Activated CD4-positive, alpha-beta T cell treated with anti-CD3 and anti-CD28 coated beads, Interleukin-2, amount 50 U/mL, for 16 hours (primary cell): Measurements from ENCODE around the gene RAB9A.
"Not testable (repeated sequence)": the region's sequence is repeated elsewhere in the genome, so short reads cannot be mapped to it uniquely, and the experiment has no call there.

Experiments
- DNase-seq: peaks from one replicate; pipeline ENCODE4 v3.0.0-alpha.2; 2020

Gene RAB9A, protein sequence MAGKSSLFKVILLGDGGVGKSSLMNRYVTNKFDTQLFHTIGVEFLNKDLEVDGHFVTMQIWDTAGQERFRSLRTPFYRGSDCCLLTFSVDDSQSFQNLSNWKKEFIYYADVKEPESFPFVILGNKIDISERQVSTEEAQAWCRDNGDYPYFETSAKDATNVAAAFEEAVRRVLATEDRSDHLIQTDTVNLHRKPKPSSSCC

DNA sequence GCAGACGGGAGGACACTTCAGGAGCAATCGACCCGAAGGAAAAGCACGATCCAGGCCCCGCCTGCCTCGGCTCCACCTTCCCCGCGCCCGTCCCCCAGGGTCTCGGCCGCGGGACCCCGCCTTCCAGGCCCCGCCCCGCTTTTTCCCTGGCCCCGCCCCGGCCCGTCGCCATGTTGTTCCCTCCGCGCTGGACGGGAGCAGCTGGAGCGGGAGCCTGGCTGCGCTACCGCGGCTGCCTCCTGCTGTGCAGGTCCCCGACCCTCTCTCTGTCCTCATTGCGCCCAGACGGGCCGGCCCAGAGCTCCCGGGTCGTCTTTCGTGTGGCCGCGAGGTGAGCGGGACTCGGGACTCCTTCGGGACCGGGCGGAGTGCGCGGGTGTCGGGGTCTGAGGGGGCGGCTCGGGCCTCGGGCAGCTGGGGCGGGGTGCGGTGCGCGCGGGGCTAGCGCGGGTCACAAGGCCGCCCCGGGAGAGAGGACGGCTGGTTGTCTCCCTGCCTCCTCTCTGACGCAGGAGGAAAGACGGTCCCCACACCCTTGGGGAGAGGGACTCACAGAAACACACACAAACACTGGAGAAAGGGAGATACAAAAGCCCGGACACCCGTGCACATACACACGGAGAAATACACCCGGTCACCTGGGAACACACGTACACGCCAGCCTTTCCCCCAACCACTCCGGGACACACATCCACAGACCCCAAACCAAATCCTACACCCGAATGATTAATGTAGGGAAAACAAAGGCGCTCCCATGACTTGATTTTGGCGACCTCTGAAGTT, at the start of gene RAB9A:
RAB9A (plus strand) TSS at position 171 of the 783 bp plus-strand sequence. CDS start 19,619 bp downstream, outside the sequence.
- peak; percentile 85 for DNase-seq

DNA sequence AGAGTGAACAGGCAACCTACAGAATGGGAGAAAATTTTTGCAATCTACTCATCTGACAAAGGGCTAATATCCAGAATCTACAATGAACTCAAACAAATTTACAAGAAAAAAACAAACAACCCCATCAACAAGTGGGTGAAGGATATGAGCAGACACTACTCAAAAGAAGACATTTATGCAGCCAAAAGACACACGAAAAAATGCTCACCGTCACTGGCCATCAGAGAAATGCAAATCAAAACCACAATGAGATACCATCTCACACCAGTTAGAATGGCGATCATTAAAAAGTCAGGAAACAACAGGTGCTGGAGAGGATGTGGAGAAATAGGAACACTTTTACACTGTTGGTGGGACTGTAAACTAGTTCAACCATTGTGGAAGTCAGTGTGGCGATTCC, 47.2 kb upstream of the RAB9A start:
- not testable (repeated sequence) for DNase-seq

DNA sequence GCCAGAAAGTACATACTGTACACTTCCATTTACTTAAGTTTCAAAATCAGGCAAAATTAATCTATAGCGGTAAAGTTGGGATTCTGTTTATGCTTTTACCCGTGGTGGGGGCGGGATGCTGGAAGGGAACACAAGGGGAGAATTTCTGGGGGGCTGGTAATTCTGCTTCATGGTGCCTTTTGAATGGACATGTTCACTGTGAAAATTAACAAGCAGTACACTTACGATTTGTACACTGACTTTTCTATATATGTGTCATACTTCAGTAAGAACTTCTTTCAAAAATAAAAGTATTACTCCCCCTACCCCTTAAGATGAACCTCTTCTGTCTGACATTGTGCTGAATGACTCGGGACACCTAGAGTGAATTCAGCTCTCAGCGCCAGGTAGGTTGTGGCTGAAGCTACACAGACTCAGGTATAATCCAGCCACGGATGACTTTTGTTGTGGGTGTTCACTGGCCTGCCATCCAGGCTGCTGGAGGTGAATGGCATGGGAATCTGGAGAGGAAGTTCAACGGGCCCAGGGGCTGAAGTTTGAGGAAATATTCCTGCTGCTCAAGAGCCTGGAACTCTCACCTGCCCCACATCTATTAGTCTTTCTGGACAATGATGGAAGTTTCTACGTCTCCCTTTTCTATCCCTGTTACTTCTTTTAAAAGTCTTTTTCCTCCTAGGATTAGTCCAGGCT, 43.3 kb upstream of the RAB9A start:
- DNase-seq, result no peak

DNA sequence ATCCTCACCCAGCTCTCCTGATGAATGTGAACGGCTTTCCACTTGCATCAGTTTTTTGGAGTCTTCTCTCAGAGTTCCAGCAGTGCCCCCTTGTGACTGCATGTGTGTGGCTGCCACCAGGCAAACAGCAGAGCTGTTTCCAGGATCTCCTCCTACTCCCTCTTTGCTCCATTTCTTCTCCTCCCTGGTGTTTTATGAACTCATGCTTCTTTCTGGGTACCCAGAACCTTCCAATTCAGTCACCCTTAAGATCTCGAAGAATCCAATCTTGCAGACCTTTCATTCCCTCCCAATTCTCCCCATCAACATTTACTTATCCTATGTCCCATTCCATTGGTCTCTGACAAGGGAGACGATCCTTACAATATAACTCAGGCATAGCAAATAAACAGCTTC, 42.8 kb upstream of the RAB9A start:
- DNase-seq, result peak; percentile 21

DNA sequence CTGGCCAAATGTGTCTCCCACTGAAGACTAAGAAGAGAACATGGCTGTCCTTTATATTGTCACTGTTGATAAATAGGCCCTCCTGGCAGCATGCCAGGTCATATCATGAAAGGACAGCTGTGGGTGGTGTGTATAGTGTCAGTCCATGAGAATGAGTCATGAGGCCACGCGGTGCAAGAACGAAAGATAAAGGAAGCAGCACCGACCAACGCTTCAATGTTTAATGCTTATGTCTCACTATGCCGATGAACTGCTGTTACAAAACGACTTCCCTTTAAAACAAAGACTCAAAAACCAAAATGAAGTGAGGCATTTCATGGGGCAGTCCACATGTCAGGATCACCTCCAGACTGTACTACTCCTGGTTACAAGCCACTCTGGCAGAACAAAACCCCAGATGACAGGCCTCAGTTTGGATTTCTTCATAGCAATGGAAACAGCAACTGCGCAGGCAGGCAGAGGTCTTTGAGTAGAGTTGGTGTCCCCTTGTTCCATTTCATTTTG, 41.2 kb upstream of the RAB9A start:
- peak; percentile 74 for DNase-seq

DNA sequence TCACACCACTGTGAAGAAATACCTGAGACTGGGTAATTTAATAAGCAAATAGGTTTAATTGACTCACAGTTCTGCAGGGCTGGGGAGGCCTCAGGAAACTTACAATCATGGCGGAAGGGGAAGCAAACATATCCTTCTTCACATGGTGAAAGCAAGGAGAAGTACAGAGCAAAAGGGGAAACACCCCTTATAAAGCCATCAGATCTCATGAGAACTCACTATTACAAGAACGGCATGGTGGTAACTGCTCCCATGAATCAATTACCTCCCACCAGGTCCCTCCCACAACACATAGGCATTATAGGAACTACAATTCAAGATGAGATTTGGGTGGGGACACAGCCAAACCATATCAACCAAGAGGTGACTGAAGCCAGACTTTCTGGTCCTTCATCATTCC, 40.6 kb upstream of the RAB9A start:
- DNase-seq, result not testable (repeated sequence)

DNA sequence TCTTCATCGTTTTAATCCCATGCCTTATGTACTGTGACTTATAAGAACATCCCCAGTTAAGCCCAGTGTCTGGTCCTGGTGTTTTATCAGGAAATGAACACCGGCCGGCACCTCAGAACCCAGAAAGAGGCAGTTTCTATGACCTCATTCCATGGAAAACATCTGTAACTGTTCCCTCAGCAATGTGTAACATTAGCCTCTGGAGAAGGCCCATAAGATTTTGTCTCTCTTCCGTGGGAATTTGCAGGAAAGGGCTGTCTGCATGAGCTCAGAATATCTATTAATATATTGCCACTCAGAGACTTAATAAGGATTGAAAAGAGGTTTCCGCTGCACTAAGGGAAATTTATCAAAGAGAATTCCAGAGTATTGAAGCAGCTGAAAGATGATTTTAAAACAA, 39.1 kb upstream of the RAB9A start:
- DNase-seq, result no peak

DNA sequence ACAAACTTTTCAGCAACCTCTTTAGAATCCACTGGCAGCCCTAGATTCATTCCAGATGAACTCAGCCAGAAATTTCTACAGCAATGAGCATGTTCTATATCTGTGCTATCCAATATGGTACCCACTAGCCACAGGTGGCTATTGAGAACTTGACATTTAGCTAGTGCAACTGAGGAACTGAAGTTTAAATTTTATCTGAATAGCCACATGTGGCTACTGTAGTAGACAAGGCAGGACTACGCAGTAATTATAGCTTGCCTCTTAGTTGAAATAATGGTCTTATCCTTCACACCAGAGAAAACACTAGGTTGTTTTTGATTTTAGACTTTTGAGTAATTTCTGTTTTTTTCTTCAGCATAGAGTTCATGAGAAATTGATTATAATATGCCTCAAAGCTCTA, 38.6 kb upstream of the RAB9A start:
- DNase-seq, result no peak

DNA sequence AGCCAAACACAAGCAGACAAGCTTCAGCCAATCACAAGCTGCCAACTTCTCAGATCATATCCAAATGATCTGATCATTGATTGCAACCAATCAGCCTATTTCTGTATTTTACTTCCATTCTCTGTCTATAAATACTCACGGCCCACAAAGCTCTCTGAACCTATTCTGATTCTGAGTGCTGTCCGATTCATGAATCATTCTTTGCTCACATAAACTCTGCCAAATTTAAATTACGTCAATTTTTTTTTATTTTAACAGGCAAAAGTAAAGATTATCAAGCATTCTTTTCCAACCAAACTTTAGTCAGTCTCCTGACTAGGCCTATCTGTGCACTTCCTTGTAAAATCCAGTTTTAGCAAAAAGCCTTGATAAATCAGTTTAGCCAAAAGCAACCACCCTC, 37.8 kb upstream of the RAB9A start:
- DNase-seq, result no peak

DNA sequence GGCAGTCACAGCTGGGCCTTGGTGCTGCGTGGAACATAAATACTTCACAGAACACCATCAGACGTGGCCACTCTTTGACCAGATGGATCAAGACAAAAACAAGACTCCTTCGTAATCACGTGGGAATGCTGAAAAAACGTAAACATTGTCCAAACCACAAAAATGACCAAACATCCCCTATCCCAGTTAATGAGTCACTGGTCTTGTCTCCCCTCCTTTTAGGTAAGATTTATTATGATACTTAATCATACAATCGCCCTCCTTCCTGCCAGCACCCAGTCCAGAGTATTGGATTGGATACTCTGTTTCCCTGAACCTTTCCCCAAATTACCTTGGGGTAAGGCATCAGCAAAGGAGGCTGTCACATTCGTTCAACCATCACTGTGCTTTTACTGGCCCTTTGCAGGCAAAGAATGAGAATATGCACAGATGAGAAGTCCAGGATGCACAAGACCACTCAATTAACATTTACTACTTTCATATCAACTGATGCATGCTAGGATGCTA, 36.6 kb upstream of the RAB9A start:
- no peak for DNase-seq

DNA sequence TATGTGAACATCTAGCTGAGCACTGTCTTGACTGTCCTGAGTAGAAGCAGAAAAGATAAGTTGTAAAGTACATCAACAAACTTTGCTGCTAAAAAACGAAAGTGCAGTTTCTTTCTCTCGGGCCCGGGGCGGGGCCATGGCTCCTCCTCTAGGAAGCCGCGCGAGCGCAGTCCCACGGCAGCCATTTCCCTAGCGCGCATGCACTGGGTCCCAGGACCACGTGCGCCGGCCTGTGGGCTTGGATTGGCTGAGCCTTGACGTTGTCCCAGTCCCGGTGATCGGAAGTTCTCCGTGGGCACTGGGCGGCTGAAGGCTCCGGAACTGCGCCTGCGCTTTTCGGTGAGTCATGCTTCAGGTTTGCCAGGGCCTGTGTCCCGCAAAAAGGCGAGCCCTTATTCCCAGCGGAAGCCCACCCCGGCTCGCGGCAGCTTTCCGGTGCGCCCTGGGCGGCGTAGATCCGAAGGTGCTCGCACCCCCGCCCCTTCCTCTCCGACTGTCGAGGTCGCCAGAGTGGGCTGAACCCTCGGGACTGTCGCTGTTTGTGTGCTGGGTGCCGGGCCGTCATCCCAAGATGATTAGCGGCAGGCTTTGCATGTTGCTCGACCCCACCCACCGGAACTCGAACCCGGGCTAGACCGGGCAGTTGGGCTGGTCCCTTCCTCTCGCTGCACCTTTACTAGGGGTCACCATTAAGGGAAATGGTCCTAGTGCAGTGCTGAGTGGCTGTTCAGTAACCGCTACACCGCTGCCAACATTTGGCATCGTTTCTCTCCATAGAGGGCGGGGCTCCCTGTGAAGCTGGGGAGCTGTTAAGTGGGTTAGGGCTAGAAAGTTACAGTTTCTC, 35.9 kb upstream of the RAB9A start, which contains the start of gene TCEANC:
TCEANC (plus strand) TSS at position 292 of the 844 bp plus-strand sequence. CDS start 9,368 bp downstream, outside the sequence.
- peak; percentile 98 for DNase-seq

DNA sequence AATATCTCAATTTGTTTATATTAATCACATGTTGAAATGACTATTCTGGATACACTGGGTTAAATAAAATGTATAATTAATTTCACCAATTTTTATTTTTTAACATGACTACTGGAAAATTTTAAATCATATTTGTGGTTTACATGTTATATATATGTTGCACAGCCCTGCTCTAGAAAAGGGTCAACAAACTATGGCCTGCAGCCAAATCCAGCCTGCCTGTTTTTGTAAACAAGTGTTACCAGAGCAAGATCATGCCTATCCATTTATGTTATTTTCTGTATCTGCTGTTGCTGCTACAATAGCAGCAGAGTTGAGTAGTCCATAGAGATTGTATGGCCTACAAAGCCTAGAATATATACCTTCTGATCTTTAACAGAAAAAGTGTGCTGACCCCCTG, 34.8 kb upstream of the RAB9A start:
- DNase-seq, result no peak

DNA sequence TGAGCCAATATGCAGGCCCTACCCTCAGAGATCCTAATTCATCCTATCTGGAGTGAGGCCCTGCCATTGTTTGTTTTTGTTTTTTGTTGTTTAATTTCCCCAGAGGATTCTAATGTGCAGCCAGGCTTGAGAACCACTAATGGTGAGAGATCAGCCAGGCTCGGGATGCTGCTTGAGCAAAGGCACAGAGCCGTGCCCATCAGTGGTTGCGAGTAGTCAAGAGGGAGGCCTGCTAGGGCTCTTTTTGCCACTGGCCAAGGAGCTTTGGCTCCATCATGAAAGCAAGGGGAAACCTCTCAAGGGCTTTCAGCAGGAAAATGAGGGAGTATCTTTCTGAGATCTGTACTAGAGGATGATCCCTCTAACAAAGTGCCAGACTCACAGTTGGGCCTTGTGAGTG, 33.3 kb upstream of the RAB9A start:
- DNase-seq, result no peak

DNA sequence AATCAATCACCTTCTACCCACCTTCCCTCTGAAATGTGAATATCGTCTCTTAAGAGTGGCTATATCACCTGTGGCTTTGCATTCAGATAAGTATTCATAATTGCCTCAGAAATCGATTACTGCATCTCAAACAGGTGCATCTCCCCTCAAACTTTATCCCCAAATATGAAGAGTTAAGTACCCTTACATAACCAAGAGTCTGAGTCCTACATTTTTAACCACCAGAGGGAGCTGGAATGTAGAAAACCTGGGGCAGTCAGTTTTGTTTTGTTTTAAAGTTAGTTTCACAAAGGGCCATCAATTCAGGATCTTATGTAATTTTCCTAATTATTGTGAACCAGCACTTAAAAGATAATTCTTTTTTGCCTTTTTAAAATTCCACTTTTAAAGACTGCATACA, 30.3 kb upstream of the RAB9A start:
- peak; percentile 59 for DNase-seq

DNA sequence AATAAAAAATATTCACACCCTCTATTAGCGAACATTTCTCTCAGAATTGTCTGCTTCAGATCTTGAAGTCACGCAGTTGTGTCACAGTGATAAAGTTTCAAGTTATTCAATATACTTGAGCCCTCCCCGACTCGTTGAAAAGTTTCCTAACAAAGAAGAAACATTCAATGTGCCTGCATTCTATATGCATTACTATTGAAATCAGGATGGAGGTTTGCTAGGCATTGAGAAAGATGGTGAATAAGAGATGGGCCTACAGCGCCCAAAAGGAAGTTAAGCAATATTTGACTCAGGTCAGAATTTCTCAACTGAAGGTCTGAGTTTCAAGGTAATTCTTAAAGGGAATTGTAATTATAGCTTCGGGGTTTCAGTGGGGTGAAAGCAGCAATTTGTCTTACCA, 29.9 kb upstream of the RAB9A start:
- no peak for DNase-seq

DNA sequence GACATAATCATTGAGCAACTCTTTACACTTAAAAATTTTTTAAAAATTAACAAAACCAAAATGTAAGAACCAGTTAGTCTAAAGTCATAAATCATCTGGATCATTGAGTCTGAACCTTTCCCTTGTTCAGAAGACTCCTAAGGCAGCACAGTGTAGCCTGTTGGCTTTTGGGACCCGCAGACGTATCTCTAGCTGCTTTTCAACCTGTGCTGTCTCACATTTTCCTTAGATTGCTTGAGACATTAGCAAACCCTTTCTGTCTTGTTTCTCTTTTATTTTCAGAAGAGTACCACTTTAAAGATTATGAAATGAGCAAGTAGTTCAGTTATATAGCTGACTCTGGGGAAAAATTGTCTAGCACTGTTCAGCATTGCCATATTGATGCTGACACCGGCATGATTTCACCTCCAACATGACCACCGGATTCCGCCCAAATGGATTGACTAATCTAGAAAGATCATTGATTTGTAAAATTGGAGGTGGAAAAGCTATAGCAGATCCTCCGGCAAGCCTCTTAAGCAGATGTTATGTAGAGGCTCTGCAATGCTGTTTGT, 27.1 kb upstream of the RAB9A start:
- DNase-seq, result peak; percentile 14

DNA sequence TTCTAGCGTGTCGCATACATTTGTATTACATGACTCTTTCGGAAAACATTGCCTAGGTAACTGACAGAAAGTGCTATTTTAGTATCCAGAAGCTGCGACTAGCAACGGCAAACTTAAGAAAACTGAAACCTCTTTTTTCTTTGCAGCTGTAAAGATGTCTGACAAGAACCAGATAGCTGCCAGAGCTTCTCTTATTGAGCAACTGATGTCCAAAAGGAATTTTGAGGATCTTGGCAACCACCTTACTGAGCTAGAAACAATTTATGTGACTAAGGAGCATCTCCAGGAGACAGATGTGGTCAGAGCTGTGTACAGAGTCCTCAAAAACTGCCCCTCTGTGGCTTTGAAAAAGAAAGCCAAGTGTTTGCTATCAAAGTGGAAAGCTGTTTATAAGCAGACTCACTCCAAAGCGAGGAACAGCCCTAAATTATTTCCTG, 26.6 kb upstream of the RAB9A start:
- no peak for DNase-seq

DNA sequence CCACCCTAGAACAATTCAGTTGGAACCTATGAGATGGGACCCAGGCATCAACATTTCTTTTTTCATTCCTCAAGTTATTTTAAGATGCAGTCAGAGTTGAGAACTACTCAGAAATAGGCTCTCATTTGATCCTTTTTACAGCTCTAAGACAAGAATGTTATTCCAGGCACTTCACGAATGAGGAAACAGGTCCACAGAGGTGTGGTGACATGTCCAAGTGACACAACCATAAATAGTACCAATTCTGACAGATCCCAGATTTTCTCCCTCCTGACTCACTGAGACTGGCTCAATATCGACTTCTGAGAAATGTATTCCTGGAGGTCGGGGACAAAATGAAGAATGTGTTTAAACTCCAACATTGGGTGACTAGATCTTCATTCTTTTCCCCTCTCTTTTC, 24.9 kb upstream of the RAB9A start:
- DNase-seq, result no peak

DNA sequence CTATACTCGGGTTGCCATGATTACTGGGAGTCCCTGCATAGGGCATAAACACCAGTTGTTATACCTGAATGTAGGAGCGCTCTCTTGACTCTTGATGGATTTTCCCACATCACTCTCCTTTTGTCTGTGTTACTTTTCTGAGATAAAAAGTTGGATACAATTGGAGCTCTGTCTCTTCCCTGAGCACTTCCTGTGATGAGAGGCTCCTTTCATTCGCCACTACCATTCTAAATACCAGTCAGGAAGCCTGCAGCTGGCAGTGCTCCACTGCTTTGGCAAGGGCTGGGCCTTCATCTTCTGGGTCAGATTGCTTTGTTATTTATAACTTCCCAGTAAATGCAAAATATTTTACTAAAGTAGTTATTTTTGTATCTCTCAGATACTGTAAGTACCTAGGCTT, 22.1 kb upstream of the RAB9A start:
- no peak for DNase-seq

DNA sequence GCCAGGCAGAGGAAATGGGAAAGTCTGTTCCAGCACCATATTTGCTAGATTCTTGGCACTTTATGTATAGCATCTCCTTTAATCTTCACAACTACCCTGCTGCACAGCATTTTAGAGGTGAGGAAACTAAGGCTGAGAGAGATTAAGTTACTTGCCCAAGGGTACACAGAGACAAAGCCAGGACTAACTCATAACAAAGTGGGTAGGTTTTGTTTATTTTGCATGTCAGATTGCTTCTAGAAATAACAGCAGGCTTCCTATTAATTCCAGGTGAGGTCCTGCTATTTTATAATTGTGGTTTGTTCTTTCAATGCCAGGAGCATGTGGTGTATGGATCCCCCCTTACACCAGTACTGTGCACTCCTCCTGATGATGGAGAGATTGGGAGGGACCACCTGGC, 21.0 kb upstream of the RAB9A start:
- no peak for DNase-seq

DNA sequence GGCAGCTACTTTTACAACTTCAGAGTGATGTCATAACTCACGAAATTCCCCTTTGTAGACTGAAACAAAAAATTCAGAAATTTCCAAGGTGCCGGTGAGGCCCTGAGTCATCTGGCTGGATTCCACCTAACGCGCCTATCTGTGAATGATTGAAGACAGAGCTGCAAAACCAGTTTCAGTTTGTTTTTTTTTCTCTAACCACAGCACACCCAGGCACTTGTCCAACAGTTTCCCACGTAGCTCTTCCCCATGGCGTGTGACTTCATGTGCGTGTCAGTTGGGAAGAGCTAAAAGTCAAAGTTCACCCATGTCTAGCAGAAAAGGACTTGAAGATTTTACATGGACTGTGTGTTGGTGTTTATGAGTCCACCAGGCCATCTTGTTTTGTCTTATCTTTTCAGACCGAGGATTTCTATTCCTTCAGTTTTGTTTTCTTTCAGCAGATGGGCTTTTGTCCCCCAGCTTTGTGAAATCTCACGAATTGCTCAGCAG, 19.6 kb upstream of the RAB9A start:
- peak; percentile 66 for DNase-seq

DNA sequence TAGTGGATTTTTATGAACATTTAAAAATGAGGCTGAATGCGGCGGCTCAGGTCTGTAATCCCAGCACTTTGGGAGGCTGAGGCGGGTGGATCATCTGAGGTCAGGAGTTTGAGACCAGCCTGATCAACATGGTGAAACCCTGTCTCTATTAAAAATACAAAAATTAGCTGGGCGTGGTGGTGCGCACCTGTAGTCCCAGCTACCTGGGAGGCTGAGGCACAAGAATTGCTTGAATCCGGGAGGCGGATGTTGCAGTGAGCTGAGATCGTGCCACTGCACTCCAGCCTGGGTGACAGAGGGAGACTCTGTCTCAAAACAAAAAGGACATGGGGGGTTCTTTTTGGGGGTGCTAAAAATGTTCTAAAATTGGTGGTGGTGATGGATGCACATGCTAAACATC, 19.2 kb upstream of the RAB9A start:
- not testable (repeated sequence) for DNase-seq
